HCEC 1CT (cell line): Measurements from ENCODE around the gene DNAJC4.

ENCODE experiments used
- DNase-seq: peaks from one replicate; pipeline ENCODE4 v3.0.0-alpha.2; 2017

Gene DNAJC4

DNA sequence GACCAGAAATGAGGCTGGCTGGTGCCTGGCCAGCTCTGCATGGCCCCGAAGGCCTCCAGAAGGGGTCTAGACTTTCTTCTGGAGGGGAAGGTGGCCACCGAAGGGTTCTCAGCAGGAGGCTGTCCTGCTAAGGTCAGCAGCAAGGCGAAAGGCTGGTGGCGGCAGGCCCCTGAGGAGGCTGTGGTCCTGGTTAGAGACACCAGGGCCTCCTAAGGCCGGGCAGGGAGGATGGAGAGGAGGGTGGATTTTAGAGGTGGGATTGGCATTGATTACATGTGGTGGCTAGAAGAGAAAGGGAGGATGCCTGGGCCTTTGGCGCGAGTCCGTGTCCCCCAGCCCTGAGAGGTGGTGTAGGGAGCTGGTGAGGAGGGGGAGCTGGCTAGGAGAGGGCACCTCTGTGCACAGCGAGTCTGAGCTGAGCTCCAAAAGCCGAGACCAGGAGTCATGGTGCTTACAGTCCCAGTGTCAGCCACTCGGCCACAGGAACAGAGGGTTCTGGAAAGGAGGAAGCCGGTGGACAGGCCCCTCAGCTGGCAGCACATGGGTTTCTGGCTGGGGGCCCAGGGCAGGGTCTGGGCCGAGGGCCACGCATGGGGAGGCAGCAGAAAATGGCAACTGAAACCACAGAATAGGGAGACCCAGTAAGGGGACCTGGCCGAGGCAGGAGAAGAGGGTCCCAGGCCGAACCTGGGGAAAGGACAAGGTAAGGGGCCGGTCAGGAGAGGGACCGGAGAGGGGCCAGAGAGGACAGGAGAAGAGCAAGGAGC lies 21.4 kb upstream of the DNAJC4 start:
- DNase-seq: no peak

DNA sequence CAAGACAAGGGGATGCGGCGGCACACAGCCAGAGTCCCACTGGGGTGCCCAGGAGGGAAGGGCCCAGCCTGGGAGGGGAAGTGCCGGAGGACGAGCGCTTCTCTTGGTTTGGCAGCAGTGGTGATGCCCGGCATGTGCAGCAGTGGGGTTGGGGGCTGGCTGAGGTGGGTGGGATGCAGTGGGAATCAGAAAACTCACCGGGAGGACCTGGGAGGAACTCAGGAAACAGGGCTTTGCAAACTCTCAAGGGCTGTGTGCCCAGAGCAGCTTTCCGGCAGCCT lies 20.8 kb upstream of the DNAJC4 start:
- no peak for DNase-seq

DNA sequence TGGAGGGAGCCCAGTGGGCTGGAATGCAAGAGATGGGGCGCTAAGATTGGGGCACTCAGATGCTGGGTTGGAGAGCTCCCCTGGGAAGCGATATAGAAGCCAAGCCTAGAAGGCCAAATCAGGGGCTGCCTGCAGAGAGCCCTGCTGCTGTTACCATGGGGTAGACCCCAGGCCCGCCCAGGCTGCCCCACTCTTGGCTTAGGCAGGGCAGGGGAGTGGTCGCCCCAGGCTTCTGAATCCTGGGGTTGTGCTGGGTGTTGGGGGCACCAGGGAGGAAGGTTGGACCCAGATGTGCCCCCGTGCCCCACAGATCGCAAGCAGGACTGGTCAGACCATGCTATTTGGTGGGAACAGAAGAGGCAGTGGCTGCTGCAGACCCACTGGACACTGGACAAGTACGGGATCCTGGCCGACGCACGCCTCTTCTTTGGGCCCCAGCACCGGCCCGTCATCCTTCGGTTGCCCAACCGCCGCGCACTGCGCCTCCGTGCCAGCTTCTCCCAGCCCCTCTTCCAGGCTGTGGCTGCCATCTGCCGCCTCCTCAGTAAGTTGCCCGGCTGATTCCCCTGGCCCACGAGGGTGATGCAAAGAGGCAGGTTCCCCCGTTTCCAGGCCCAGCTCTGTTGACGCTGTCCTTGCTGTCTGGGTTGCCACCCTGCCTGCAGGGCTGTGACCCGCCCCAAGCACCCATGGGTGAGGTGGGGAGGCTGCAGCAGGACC lies 19.9 kb upstream of the DNAJC4 start:
- DNase-seq: no peak

DNA sequence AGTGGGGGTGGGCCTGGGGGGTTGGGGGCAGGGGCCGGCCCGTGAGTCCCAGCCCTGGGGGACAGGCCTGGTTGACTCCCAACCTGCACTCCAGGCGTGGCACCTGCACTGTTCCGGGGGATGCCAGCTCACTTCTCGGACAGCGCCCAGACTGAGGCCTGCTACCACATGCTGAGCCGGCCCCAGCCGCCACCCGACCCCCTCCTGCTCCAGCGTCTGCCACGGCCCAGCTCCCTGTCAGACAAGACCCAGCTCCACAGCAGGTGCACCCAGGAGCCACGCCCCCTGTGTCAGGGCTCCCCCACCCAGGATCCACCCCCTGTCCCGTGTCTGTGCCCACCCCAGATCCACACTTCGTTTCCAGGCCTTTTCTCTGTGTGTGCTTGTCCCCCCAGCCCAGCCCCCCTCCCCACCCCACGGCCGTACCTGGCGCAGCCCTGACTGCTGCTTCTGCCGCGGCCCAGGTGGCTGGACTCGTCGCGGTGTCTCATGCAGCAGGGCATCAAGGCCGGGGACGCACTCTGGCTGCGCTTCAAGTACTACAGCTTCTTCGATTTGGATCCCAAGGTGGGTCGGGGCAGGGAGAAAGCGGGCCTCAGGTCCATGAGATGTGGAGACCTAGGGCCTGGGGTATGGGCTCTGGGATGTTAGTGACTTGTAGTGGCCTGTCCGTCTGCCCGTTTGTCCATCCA lies 19.0 kb upstream of the DNAJC4 start:
- no peak for DNase-seq

DNA sequence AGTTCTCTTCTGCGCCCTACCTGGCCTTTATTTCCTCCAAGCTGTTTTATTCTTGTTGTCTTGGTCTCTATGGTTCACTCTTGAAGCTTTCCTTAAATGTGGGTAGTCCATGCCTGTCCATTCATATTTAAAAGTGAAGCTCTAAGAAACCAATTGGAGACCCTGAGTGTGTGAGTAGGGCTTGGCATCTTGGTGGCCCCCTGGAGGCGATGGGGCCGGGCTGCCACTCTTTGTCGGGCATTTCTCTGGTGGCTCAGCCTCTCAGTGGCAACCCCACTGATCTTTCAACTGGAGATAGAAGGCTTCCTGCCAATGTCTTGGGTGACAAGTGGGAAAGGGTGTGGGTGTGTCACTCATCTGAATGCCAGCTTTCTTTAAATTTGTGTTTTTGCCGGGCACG lies 13.5 kb upstream of the DNAJC4 start:
- DNase-seq: no peak

DNA sequence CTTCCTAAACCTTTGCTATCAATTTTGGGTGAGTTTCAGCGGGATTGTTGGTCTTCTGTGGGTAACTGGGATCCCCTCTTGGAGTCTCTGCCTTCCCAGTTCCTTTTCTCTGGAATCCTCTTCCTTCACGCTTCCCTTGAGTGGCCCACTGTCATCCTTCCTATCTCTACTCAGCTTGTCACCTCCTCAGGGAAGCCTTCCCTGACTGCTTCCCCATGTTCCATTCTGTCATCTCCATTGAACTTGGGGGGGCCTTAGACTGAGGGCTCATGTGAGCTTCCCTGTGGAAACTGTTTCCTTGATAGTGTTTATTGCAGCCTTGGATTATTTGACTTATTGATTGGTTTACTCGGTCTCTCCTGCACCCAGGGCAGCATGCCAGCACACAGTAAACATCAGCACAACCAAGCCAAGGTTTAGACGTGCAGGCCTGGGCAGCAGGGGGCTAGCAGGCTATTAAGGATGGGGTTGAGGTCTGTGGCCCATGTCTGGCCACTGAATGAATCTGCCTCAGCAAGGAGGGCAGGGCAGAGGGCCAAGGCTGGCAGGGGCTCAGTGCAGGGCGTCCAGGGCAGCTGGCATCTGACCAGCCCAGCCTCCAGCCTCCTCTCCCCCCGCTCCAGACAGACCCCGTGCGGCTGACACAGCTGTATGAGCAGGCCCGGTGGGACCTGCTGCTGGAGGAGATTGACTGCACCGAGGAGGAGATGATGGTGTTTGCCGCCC lies 11.6 kb upstream of the DNAJC4 start:
- no peak for DNase-seq

DNA sequence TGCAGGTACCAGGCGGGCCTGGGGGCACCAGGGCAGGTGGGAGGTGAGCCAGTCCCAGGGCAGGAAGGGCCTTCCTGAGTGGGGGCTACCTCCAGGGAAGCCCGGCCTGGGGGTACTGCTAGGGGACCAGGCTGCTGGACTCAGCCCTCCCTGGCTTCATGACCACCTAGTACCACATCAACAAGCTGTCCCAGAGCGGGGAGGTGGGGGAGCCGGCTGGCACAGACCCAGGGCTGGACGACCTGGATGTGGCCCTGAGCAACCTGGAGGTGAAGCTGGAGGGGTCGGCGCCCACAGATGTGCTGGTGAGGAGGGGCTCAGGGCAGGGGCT lies 11.0 kb upstream of the DNAJC4 start:
- DNase-seq: no peak

DNA sequence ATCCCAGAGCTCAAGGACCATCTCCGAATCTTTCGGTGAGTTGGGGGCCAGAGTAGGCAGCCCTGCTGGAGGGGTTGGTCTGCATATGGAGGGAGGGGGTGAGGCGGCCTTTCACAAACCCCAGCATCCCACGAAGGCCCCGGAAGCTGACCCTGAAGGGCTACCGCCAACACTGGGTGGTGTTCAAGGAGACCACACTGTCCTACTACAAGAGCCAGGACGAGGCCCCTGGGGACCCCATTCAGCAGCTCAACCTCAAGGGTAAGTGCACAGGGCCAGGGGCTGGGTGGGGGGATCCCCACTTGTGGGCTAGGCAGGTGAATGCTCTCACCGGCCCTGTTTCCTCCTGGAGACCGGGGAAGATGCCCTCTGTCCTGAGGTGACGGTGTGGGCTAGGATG lies 10.6 kb upstream of the DNAJC4 start:
- DNase-seq: no peak

DNA sequence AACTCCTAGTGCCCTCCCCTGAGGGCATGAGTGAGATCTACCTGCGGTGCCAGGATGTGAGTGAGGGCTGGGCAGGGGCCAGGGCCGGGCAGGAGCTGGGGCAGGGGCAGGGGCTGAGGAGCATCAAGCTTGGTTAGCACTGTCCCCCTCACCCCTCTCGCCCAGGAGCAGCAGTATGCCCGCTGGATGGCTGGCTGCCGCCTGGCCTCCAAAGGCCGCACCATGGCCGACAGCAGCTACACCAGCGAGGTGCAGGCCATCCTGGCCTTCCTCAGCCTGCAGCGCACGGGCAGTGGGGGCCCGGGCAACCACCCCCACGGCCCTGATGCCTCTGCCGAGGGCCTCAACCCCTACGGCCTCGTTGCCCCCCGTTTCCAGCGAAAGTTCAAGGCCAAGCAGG lies 10.1 kb upstream of the DNAJC4 start:
- no peak for DNase-seq

DNA sequence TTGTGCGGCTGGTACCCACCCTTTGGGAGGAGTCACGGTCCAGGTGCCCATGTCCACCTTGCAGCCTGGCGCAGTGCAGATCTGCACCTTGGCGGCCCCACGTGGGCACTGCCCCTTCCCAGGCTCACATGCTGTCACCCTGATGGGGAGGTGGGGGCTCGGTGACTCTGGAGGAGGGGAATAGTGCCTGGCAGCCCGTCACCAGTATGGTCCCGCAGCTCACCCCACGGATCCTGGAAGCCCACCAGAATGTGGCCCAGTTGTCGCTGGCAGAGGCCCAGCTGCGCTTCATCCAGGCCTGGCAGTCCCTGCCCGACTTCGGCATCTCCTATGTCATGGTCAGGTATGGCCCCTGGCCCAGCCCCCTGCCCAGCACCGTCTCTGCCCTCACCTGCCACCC lies 9.6 kb upstream of the DNAJC4 start:
- no peak for DNase-seq

DNA sequence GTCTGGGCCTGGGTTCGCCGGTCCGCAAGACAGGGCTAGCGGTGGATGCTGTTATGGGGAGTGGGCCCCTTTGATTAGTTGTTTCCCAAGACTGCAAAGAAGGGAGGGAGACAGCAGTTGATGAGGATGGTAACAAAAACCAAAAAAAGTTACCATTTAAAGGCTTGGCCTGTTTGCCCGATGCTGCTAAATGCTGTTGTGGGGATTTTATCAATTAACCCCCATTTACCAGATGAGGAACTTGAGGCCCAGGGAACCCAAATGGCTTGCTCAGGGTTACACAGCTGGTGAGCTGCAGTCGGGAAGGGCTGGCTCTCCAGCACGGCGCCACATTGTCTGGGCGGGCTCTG lies 7.7 kb upstream of the DNAJC4 start:
- DNase-seq: no peak

DNA sequence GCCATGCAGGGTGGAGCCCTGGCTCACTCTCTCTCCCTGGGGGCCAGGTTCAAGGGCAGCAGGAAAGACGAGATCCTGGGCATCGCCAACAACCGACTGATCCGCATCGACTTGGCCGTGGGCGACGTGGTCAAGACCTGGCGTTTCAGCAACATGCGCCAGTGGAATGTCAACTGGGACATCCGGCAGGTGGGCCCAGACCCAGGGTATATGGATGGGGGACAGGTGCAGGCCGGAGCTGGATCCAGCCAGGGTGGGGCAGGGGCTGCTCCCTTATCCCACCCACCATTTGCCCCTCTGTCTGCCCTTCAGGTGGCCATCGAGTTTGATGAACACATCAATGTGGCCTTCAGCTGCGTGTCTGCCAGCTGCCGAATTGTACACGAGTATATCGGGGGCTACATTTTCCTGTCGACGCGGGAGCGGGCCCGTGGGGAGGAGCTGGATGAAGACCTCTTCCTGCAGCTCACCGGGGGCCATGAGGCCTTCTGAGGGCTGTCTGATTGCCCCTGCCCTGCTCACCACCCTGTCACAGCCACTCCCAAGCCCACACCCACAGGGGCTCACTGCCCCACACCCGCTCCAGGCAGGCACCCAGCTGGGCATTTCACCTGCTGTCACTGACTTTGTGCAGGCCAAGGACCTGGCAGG lies 7.2 kb upstream of the DNAJC4 start:
- no peak for DNase-seq

DNA sequence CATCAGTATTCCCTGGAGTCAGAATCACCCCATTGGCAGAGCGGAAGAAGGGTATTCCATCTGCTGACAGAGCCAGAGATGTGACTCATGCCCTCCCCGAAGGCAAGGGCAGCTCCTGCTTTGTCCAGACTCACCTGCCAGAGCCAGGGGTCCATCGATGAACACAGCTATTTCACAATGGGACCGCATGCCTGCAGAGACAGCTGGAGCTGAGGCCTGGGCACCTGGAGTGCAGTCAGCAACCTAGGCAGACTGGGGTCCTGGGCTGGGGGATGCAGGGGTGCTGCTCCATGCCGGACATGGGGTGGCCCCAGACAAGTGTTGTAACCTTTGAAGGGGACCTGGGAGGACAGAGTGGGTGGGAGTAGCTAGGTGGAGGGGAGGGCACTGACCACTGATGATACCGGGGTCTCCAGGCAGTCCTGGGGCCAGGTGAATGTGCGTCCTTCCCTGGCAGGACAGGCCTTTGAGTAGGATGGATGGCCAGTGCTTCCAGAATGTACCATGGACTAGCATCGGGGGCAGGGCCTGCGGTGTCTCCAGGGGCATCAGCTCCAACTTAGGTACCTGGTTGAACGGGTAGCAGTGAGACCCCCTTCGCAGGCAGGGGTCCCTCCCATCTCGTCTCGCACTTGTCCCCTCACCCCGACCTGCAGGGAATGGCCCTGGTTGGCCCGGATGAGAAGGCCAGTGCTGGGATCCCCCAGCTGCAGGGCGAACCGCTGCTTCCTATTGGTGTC lies 6.0 kb upstream of the DNAJC4 start:
- no peak for DNase-seq

DNA sequence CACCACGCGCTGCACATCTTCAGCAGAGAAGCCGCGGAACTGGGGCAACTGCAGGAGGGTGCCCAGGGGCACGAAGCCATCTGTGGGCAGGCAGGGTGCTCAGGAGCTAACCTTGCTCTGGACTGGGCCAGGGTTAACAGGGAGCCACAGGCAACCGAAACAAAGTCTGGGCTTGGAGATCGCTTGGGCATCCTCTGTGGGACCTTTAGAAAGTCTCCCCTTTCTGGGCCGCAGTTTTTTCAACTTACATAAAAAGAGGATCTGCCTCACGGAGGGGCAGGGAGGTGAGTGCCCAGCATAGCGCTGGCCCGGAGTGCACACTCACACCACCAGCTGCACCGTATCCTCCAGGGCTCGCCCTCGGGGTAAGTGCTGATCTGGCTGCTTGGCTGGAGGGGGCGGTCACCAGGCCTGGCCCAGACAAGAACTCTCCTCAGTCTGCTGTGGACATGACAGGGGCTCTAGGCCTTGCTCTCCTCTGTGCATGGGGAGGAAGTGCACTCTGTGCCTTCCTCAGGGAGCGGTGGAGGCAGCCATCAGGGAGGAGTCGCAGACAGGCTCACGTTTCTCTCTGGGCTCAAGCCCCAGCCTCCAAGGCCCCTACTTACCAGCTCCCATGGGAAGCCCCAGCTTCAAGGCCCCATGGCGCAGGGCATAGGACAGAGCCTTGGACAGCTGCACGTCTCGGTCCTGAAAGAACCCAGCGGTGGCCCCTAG lies 5.3 kb upstream of the DNAJC4 start:
- DNase-seq: no peak

DNA sequence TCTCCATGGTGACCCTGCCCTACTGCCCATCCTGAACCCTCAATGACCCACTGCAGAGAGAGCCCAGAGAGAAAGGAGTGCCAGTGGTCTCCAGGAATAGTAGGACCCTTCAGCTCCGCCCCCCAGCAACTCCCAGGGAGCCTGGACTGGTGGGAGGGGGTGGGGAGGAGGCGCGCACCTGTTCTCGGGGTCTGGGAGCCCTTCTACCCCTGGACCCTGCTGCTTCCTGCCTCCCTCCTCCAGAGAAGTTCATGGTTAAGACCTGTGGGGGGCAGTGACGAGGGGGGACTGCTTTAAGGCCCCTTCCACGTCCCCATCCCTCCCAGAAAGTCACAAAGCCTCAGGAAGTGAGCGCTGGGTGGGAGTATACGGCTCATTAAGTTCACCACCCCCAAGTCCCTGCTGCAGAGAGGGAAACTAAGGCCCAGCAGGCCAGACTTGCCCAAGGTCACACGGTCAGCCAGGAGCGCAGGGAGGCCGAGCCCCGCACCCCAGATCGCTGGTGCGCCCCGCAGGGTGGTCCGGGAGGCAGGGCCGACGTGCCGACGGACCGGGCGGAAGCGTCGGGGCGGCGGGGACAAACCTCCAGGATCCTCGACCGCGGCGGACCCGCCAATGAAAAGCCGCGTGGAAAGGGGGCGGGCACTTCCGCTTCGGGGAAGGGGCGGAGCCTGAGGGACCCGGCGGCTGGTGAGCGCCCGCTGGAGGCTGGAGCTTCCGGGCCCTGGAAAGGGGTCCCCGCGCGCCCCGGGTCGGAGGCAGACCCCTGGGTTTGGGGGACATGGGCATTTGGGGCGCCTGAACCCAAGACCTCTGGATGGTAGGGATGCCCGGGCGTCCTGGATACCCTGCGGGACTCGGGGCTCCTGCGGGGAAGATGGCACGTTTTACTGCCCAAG lies 4.5 kb upstream of the DNAJC4 start, which contains the start of the genes NUDT22 and TRPT1:
NUDT22 (plus strand) TSS at position 667 of the 899 bp plus-strand sequence. CDS start 379 bp downstream, outside the sequence.
TRPT1 (minus strand) TSS at position 579 of the 899 bp plus-strand sequence; CDS start at position 253, 326 bp downstream.
- DNase-seq: peak; percentile 69

DNA sequence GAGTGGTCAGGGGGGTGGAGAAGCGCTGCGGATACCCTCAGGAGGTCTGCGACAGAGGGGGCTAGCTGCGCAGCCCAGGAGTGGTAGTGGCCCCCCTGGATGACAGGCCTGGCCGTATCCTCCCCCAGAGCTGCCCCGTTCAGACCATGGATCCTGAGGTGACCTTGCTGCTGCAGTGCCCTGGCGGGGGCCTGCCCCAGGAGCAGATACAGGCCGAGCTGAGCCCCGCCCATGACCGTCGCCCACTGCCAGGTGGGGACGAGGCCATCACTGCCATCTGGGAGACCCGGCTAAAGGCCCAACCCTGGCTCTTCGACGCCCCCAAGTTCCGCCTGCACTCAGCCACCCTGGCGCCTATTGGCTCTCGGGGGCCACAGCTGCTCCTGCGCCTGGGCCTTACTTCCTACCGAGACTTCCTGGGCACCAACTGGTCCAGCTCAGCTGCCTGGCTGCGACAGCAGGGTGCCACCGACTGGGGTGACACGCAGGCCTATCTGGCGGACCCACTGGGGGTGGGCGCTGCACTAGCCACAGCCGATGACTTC lies 3.8 kb upstream of the DNAJC4 start:
- DNase-seq: no peak

DNA sequence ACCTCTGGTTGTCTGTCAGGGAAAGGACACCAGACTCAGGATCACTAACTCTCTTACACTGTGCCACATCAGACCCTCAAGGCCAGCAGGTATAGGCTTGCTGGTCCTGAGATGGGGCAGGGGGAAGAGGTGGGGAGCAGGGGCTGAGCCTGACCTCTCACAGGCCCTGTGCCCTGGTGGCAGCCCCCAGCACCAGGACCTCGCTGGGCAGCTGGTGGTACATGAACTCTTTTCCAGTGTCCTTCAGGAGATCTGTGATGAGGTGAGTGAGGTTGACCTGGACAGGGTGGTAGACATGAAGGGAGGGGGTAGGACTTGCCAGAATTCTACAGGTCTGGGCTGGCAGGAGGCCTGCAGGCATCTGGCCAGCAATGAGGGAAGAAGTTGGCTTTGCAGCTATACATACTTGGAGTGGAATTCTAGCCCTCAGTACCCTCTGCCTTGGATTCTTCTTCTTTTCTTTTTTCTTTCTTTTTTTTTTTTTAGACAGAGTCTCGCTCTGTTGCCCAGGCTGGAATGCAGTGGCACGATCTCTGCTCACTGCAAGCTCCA lies 2.9 kb upstream of the DNAJC4 start:
- DNase-seq: no peak

DNA sequence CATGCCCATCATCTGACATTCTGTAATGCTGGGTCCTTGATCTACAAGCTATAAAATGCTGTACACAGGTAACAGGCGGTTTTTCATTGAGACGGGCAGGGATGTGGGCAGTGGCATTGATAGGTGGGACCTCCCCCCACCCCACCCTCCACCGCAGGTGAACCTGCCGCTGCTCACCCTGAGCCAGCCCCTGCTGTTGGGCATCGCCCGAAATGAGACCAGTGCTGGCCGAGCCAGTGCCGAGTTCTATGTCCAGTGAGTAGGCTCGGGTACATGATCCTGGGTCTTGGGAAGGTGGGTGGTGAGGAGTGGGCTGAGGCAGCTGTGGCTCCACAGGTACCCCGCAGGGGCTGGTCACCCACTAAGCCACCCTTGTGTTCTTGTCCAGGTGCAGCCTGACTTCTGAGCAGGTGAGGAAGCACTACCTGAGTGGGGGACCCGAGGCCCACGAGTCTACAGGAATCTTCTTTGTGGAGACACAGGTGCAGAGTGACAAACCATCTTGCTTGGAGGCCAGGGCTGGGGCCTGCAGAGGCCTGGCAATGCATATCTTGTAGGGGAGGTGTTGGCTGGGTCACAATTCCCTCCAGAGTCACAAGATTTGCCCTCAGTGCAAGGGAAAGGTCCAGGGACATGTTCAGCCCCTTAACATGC lies 1.1 kb upstream of the DNAJC4 start:
- no peak for DNase-seq

DNA sequence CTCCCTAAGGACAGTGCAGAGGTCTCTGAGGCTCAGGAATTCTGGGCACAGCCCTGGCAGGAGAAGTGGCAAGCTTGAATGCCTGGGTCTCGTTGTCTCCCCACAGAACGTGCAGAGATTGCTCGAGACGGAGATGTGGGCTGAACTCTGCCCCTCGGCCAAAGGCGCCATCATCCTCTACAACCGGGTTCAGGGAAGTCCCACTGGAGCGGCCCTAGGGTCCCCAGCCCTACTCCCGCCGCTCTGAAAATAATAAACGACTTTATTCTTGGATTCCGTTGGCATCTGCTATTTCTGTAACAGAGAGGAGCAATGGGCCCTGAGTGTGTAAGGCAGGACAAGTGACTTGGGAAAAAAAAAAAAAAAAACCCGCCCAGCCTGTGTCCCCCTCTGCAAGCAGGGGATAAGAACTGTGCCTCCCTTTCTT lies 591 bp upstream of the DNAJC4 start:
- DNase-seq: no peak
